Measurements from ENCODE around the gene APC2. TPM values are rescaled to one million over a fixed set of nuclear protein-coding genes. Genes with fewer than 3 reads are reported as not detected.

APC2 gene
- total RNA-seq, 1 experiment from 2014 or later = 1.4 TPM

GRCh38 chr19:1520203-1520780, 70.4 kb downstream of the APC2 start:
- no peak overlapping the region for H2AFZ ChIP-seq (ENCODE audit: low read length)
- no peaks in the 10 kb centered on the region for H4K20me1 ChIP-seq (ENCODE audit: low read length)
- TF ChIP-seq EZH2phosphoT487 (IDR thresholded peaks at IDR 0.05; ENCODE audit: borderline replicate concordance, low read length) = no peak
- no peak for TF ChIP-seq EZH2 (IDR thresholded peaks at IDR 0.05; ENCODE audit: low read length, unreplicated experiment)
- TF ChIP-seq CTCF (conservative IDR thresholded peaks at IDR 0.05; ENCODE audit: low read depth, low read length) = no peak
- intact Hi-C loops (cut with micrococcal nuclease) = no loop called here
- no peak overlapping the region for H3K9ac ChIP-seq (ENCODE audit: low read length)
- H3K27ac ChIP-seq (ENCODE audit: low read length) = no peak overlapping the region
- H3K4me1 ChIP-seq (ENCODE audit: insufficient read depth, low read length) = no peaks in the 10 kb centered on the region
- no TSS peak for BruUV-seq (replicated peaks)
- CTCF ChIA-PET = no interaction called here
- H3K27me3 ChIP-seq (ENCODE audit: low read length) = no peaks in the 10 kb centered on the region
- ATAC-seq (no peak), DNase-seq (no peak)
- no peaks in the 10 kb centered on the region for H3K79me2 ChIP-seq (ENCODE audit: low read length)
- H3K9me2 ChIP-seq (replicated peaks; ENCODE audit: low read length) = no peaks in the 10 kb centered on the region
- H3K4me3 ChIP-seq (ENCODE audit: low read length) = no peak overlapping the region
- no peaks in the 10 kb centered on the region for H3K9me3 ChIP-seq (ENCODE audit: low read length)
- no peaks in the 10 kb centered on the region for H3F3A ChIP-seq (ENCODE audit: low read length, unreplicated experiment)
- no peaks in the 10 kb centered on the region for H3K36me3 ChIP-seq (ENCODE audit: low read depth, low read length)
- POLR2A ChIA-PET (ENCODE audit: unreplicated experiment) = no interaction called here
- no peak overlapping the region for H3K4me2 ChIP-seq (ENCODE audit: low read length)

GRCh38 chr19:1521636-1522035, 71.7 kb downstream of the APC2 start:
- Histone ChIP-seq H2AFZ (ENCODE audit: low read length) (no peak overlapping the region), H3K79me2 (ENCODE audit: low read length) (no peaks in the 10 kb centered on the region), H3K4me2 (ENCODE audit: low read length) (no peak overlapping the region), H4K20me1 (ENCODE audit: low read length) (no peaks in the 10 kb centered on the region), H3K36me3 (ENCODE audit: low read depth, low read length) (no peaks in the 10 kb centered on the region), H3K27ac (ENCODE audit: low read length) (no peak overlapping the region), H3K9me2 (replicated peaks; ENCODE audit: low read length) (no peaks in the 10 kb centered on the region), H3K4me1 (ENCODE audit: insufficient read depth, low read length) (no peaks in the 10 kb centered on the region), H3K27me3 (ENCODE audit: low read length) (no peaks in the 10 kb centered on the region), H3K9ac (ENCODE audit: low read length) (no peak overlapping the region), H3K9me3 (ENCODE audit: low read length) (no peaks in the 10 kb centered on the region), H3K4me3 (ENCODE audit: low read length) (no peak overlapping the region), H3F3A (ENCODE audit: low read length, unreplicated experiment) (no peaks in the 10 kb centered on the region)
- no peak for DNase-seq
- no peak for TF ChIP-seq CTCF (conservative IDR thresholded peaks at IDR 0.05; ENCODE audit: low read depth, low read length)
- no peak for TF ChIP-seq EZH2 (IDR thresholded peaks at IDR 0.05; ENCODE audit: low read length, unreplicated experiment)
- TF ChIP-seq EZH2phosphoT487 (IDR thresholded peaks at IDR 0.05; ENCODE audit: borderline replicate concordance, low read length) = no peak
- no peak for ATAC-seq
- POLR2A ChIA-PET (ENCODE audit: unreplicated experiment) = no interaction called here
- CTCF ChIA-PET = no interaction called here
- intact Hi-C loops (cut with micrococcal nuclease) = no loop called here
- no TSS peak for BruUV-seq (replicated peaks)

- Histone ChIP-seq H3K79me2 (ENCODE audit: low read length) (no peaks in the 10 kb centered on the region), H3K9me2 (replicated peaks; ENCODE audit: low read length) (no peaks in the 10 kb centered on the region), H3K4me2 (ENCODE audit: low read length) (no peak overlapping the region), H3F3A (ENCODE audit: low read length, unreplicated experiment) (no peaks in the 10 kb centered on the region), H3K36me3 (ENCODE audit: low read depth, low read length) (no peaks in the 10 kb centered on the region), H3K27me3 (ENCODE audit: low read length) (no peaks in the 10 kb centered on the region), H4K20me1 (ENCODE audit: low read length) (no peaks in the 10 kb centered on the region), H3K9ac (ENCODE audit: low read length) (no peak overlapping the region), H3K4me1 (ENCODE audit: insufficient read depth, low read length) (no peaks in the 10 kb centered on the region), H3K27ac (ENCODE audit: low read length) (no peak overlapping the region), H2AFZ (ENCODE audit: low read length) (no peak overlapping the region), H3K4me3 (ENCODE audit: low read length) (no peak overlapping the region), H3K9me3 (ENCODE audit: low read length) (no peaks in the 10 kb centered on the region)
- ATAC-seq (no peak), DNase-seq (no peak)
- ChIA-PET CTCF (no interaction called here), POLR2A (ENCODE audit: unreplicated experiment) (no interaction called here)
- TF ChIP-seq CTCF (conservative IDR thresholded peaks at IDR 0.05; ENCODE audit: low read depth, low read length) = no peak
- TF ChIP-seq EZH2phosphoT487 (IDR thresholded peaks at IDR 0.05; ENCODE audit: borderline replicate concordance, low read length) = no peak
- TF ChIP-seq EZH2 (IDR thresholded peaks at IDR 0.05; ENCODE audit: low read length, unreplicated experiment) = no peak
- no TSS peak for BruUV-seq (replicated peaks)
- intact Hi-C loops (cut with micrococcal nuclease) = no loop called here
These were observed 72.1 kb downstream of the APC2 start for GRCh38 chr19:1522061-1522460.

Measured in PC-3 (cell line).